DOHH2 (cell line): Measurements from ENCODE around the gene FBLN7.

Experiments
- H3F3A ChIP-seq: fragments of 200-600 bp; sonication (generic), shearing (Covaris generic); 2 replicates; pipeline ENCODE4 v1.6.0; 2016; ENCODE audit warnings: antibody characterized with exemption, mild to moderate bottlenecking; ENCODE audit not compliant: control insufficient read depth, insufficient read depth
- H3K27ac ChIP-seq: fragments of 200-600 bp; sonication (generic); 2 replicates; pipeline ENCODE4 v1.5.1; 2014; ENCODE audit warnings: low read depth, mild to moderate bottlenecking, low read length, moderate library complexity
- H3K27me3 ChIP-seq: fragments of 200-600 bp; sonication (generic); 2 replicates; pipeline ENCODE4 v1.6.1; 2014; ENCODE audit warnings: mild to moderate bottlenecking, low read length, mixed read lengths; ENCODE audit not compliant: control insufficient read depth
- H3K36me3 ChIP-seq: fragments of 200-600 bp; sonication (generic); 2 replicates; pipeline ENCODE4 v1.6.1; 2014; ENCODE audit warnings: mild to moderate bottlenecking, low read length, moderate library complexity, mixed read lengths; ENCODE audit not compliant: control insufficient read depth
- H3K4me1 ChIP-seq: fragments of 200-600 bp; sonication (generic); 2 replicates; pipeline ENCODE4 v1.6.1; 2014; ENCODE audit warnings: mild to moderate bottlenecking, low read length, mixed read lengths; ENCODE audit not compliant: control insufficient read depth
- H3K4me2 ChIP-seq: fragments of 200-600 bp; sonication (generic); 2 replicates; pipeline ENCODE4 v1.6.0; 2014; ENCODE audit warnings: mild to moderate bottlenecking, low read length, moderate library complexity
- H3K4me3 ChIP-seq: fragments of 200-600 bp; sonication (generic); 2 replicates; pipeline ENCODE4 v1.5.1; 2014; ENCODE audit warnings: mild to moderate bottlenecking, low read length, mixed read lengths
- H3K79me2 ChIP-seq: fragments of 200-600 bp; sonication (generic); 2 replicates; pipeline ENCODE4 v1.6.1; 2014; ENCODE audit warnings: mild to moderate bottlenecking, low read length, mixed read lengths; ENCODE audit not compliant: control insufficient read depth
- H3K9me2 ChIP-seq: fragments of 200-600 bp; sonication (generic); replicated peaks from 2 replicates; pipeline ENCODE4 v1.6.1; 2014; ENCODE audit warnings: mild to moderate bottlenecking, low read length, mixed read lengths; ENCODE audit not compliant: control insufficient read depth
- H3K9me3 ChIP-seq: fragments of 200-600 bp; sonication (generic); 2 replicates; pipeline ENCODE4 v1.6.1; 2014; ENCODE audit warnings: antibody characterized with exemption, low read length, mixed read lengths; ENCODE audit not compliant: control insufficient read depth, insufficient read depth
- H4K20me1 ChIP-seq: fragments of 200-600 bp; sonication (generic); 2 replicates; pipeline ENCODE4 v1.6.0; 2014; ENCODE audit warnings: low read depth, mild to moderate bottlenecking, antibody characterized with exemption, low read length, moderate library complexity; ENCODE audit not compliant: control insufficient read depth, insufficient read depth
- CTCF ChIP-seq: fragments of 200-600 bp; sonication (generic); IDR thresholded peaks from one replicate; pipeline ENCODE4 v1.5.1; 2014; ENCODE audit warnings: antibody characterized with exemption, mild to moderate bottlenecking, low read depth, low read length; ENCODE audit not compliant: poor library complexity, severe bottlenecking
- EZH2phosphoT487 ChIP-seq: fragments of 200-600 bp; sonication (generic); IDR thresholded peaks from 2 replicates; pipeline ENCODE4 v1.6.1; 2017; ENCODE audit warnings: borderline replicate concordance, mild to moderate bottlenecking, antibody characterized with exemption, low read length, moderate library complexity, mixed read lengths

The FBLN7 gene

GRCh38 chr2:112156152-112156986 is 18.2 kb downstream of the FBLN7 start:
- Histone ChIP-seq H3F3A (peaks cover 5% of the 10 kb centered on the region), H3K27me3 (no peaks in the 10 kb centered on the region), H3K4me2 (peak overlapping the region; percentile 44), H3K4me3 (peak overlapping the region; percentile 20; the same call in 1 of the 2 replicates), H3K4me1 (peaks cover 44% of the 10 kb centered on the region), H3K9me2 (no peaks in the 10 kb centered on the region), H3K79me2 (no peaks in the 10 kb centered on the region), H3K36me3 (no peaks in the 10 kb centered on the region), H4K20me1 (no peaks in the 10 kb centered on the region), H3K27ac (no peak overlapping the region), H3K9me3 (no peaks in the 10 kb centered on the region)
- TF ChIP-seq CTCF (no peak), EZH2phosphoT487 (no peak)

- Histone ChIP-seq H3K27me3 (no peaks in the 10 kb centered on the region), H3K4me1 (peaks cover 46% of the 10 kb centered on the region), H3K4me2 (no peak overlapping the region), H3K4me3 (no peak overlapping the region), H4K20me1 (no peaks in the 10 kb centered on the region), H3K9me2 (no peaks in the 10 kb centered on the region), H3K79me2 (no peaks in the 10 kb centered on the region), H3F3A (peaks cover 5% of the 10 kb centered on the region), H3K9me3 (no peaks in the 10 kb centered on the region), H3K27ac (no peak overlapping the region), H3K36me3 (no peaks in the 10 kb centered on the region)
- TF ChIP-seq CTCF, result no peak
- TF ChIP-seq EZH2phosphoT487, result no peak
Measured at GRCh38 chr2:112157472-112157871, 19.3 kb downstream of the FBLN7 start.

- Histone ChIP-seq H3K36me3 (no peaks in the 10 kb centered on the region), H3K27me3 (no peaks in the 10 kb centered on the region), H3K27ac (peak overlapping the region; percentile 80), H4K20me1 (no peaks in the 10 kb centered on the region), H3K9me3 (no peaks in the 10 kb centered on the region), H3K9me2 (no peaks in the 10 kb centered on the region), H3K4me1 (peaks cover 46% of the 10 kb centered on the region), H3K4me2 (peak overlapping the region; percentile 80), H3K79me2 (no peaks in the 10 kb centered on the region), H3F3A (peaks cover 5% of the 10 kb centered on the region), H3K4me3 (peak overlapping the region; percentile 61)
- TF ChIP-seq CTCF (no peak), EZH2phosphoT487 (no peak)
Measured at GRCh38 chr2:112159454-112159921, 21.3 kb downstream of the FBLN7 start.
